Measurements from ENCODE around the gene SETD4. TPM values are rescaled to one million over a fixed set of nuclear protein-coding genes. Genes with fewer than 3 reads are reported as not detected.

SETD4 gene
- total and polyA plus RNA-seq, 2 of the 4 experiments (the other 2 are of a cell fraction): 9.5 to 11.4 TPM

DNA sequence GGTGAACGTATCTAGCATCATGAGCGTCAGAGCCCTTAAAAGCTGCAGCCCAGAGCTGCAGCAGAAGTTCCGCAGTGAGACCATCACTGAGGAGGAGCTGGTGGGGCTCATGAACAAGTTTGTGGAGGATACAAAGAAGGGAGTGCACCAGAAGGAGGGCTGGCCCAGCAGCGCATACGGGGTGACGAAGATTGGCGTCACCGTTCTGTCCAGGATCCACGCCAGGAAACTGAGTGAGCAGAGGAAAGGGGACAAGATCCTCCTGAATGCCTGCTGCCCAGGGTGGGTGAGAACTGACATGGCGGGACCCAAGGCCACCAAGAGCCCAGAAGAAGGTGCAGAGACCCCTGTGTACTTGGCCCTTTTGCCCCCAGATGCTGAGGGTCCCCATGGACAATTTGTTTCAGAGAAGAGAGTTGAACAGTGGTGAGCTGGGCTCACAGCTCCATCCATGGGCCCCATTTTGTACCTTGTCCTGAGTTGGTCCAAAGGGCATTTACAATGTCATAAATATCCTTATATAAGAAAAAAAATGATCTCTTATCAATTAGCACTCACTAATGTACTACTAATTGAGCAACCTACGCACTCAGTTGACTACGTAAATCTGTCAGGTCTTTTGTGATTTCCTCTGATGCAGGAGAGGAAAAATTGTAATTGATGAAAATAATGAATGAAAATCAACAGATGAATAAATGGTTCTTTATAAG is 12.3 kb upstream of the SETD4 start:
- Histone ChIP-seq H2AK5ac (ENCODE audit: low read depth, low read length) (no peak overlapping the region), H2AFZ (replicated peaks; ENCODE audit: low read length, poor library complexity) (no peak overlapping the region), H4K8ac (ENCODE audit: low read depth in 2 of 2, low read length in 2 of 2) (no peak overlapping the region), H3K4me2 (ENCODE audit: low read depth, low read length) (no peak overlapping the region; the same call in 1 of the 2 replicates), H3K9me1 (ENCODE audit: insufficient read depth, low read length) (peaks cover 11% of the 10 kb centered on the region), H2AK9ac (replicated peaks; ENCODE audit: low read depth, low read length, poor library complexity) (no peak overlapping the region), H3K27me3 (ENCODE audit: control insufficient read depth, insufficient read depth, low read length) (no peaks in the 10 kb centered on the region), H2BK120ac (ENCODE audit: low read depth, low read length) (no peak overlapping the region), H3K27ac (ENCODE audit: insufficient read depth, low read length) (no peak overlapping the region), H3K79me1 (ENCODE audit: low read depth in 1 of 2, low read length in 2 of 2) (peaks cover 25 to 43% of the 10 kb centered on the region in 2 experiments; a peak in 3 of 4 replicates), H2BK15ac (ENCODE audit: low read depth, low read length) (no peak overlapping the region), H4K91ac (ENCODE audit: insufficient read depth, low read depth, low read length) (no peak overlapping the region), H3K36me3 (ENCODE audit: control insufficient read depth, insufficient read depth, low read length) (peaks cover 17% of the 10 kb centered on the region), H3K9ac (ENCODE audit: low read depth, low read length) (no peak overlapping the region), H3K56ac (ENCODE audit: extremely low read depth, insufficient read depth, low read length) (no peak overlapping the region), H4K5ac (ENCODE audit: low read depth, low read length) (no peak overlapping the region), H3K9me3 (ENCODE audit: control insufficient read depth, insufficient read depth, low read length) (peaks cover 7% of the 10 kb centered on the region), H3K23ac (ENCODE audit: low read depth, low read length) (0 out of 2 replicates have a peak overlapping the region, but pooled peaks have one; percentile 20), H3K4ac (ENCODE audit: low read depth, low read length) (no peak overlapping the region), H2BK5ac (ENCODE audit: low read depth, low read length, poor library complexity, severe bottlenecking) (no peak overlapping the region), H3K4me3 (ENCODE audit: insufficient read depth, low read depth, low read length) (no peak overlapping the region), H3K4me1 (ENCODE audit: control insufficient read depth, insufficient read depth, low read length) (peaks cover 10% of the 10 kb centered on the region), H3K14ac (replicated peaks; ENCODE audit: low read depth, low read length) (no peak overlapping the region), H4K20me1 (ENCODE audit: insufficient read depth, low read length) (peaks cover 10% of the 10 kb centered on the region; the same call in 1 of the 2 replicates), H2BK20ac (ENCODE audit: low read depth, low read length) (no peak overlapping the region), H3K18ac (ENCODE audit: low read depth, low read length) (no peak overlapping the region)
- BruUV-seq (replicated peaks): TSS peak; percentile 59
- TF ChIP-seq, protein P1, sequence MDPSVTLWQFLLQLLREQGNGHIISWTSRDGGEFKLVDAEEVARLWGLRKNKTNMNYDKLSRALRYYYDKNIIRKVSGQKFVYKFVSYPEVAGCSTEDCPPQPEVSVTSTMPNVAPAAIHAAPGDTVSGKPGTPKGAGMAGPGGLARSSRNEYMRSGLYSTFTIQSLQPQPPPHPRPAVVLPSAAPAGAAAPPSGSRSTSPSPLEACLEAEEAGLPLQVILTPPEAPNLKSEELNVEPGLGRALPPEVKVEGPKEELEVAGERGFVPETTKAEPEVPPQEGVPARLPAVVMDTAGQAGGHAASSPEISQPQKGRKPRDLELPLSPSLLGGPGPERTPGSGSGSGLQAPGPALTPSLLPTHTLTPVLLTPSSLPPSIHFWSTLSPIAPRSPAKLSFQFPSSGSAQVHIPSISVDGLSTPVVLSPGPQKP (IDR thresholded peaks at IDR 0.05; ENCODE audit: borderline replicate concordance, low read depth, low read length): no peak
- no peak for TF ChIP-seq MAZ (IDR thresholded peaks at IDR 0.05; ENCODE audit: borderline replicate concordance, low read depth, low read length)
- TF ChIP-seq, protein P2, sequence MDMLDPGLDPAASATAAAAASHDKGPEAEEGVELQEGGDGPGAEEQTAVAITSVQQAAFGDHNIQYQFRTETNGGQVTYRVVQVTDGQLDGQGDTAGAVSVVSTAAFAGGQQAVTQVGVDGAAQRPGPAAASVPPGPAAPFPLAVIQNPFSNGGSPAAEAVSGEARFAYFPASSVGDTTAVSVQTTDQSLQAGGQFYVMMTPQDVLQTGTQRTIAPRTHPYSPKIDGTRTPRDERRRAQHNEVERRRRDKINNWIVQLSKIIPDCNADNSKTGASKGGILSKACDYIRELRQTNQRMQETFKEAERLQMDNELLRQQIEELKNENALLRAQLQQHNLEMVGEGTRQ (IDR thresholded peaks at IDR 0.05; ENCODE audit: low read depth, low read length): no peak
- TF ChIP-seq FOS (IDR thresholded peaks at IDR 0.05; ENCODE audit: low read depth, low read length): no peak
- no peak for TF ChIP-seq NFE2L2 (IDR thresholded peaks at IDR 0.05; ENCODE audit: low read depth, low read length)
- TF ChIP-seq MAFK (IDR thresholded peaks at IDR 0.05; ENCODE audit: low read depth, low read length): no peak
- TF ChIP-seq RCOR1 (IDR thresholded peaks at IDR 0.05; ENCODE audit: insufficient replicate concordance, low read length): no peak
- no peak for TF ChIP-seq BHLHE40 (IDR thresholded peaks at IDR 0.05; ENCODE audit: low read depth, low read length)
- TF ChIP-seq, protein P3, sequence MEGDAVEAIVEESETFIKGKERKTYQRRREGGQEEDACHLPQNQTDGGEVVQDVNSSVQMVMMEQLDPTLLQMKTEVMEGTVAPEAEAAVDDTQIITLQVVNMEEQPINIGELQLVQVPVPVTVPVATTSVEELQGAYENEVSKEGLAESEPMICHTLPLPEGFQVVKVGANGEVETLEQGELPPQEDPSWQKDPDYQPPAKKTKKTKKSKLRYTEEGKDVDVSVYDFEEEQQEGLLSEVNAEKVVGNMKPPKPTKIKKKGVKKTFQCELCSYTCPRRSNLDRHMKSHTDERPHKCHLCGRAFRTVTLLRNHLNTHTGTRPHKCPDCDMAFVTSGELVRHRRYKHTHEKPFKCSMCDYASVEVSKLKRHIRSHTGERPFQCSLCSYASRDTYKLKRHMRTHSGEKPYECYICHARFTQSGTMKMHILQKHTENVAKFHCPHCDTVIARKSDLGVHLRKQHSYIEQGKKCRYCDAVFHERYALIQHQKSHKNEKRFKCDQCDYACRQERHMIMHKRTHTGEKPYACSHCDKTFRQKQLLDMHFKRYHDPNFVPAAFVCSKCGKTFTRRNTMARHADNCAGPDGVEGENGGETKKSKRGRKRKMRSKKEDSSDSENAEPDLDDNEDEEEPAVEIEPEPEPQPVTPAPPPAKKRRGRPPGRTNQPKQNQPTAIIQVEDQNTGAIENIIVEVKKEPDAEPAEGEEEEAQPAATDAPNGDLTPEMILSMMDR (conservative IDR thresholded peaks at IDR 0.05; ENCODE audit: low read depth, low read length): no peak
- no peak for TF ChIP-seq MXI1 (IDR thresholded peaks at IDR 0.05; ENCODE audit: borderline replicate concordance, low read depth, low read length)
- TF ChIP-seq CEBPB (IDR thresholded peaks at IDR 0.05; ENCODE audit: low read depth, low read length): no peak
- no peak for TF ChIP-seq RAD21 (IDR thresholded peaks at IDR 0.05; ENCODE audit: low read length)
- no peak for TF ChIP-seq RFX5 (IDR thresholded peaks at IDR 0.05; ENCODE audit: low read depth, low read length)
- TF ChIP-seq CHD1 (IDR thresholded peaks at IDR 0.05; ENCODE audit: low read depth, low read length): no peak
- no peak for TF ChIP-seq SMC3 (IDR thresholded peaks at IDR 0.05; ENCODE audit: low read depth, low read length)
- no peak for TF ChIP-seq POLR2A (IDR thresholded peaks at IDR 0.05; ENCODE audit: low read depth, low read length)
- CTCF ChIA-PET: no interaction called here
- in situ Hi-C loops (cut with MboI; ENCODE audit: low sequenced_read_pairs) (no loop called here), intact Hi-C loops (cut with micrococcal nuclease) (no loop called here), dilution Hi-C loops (cut with HindIII; ENCODE audit: low sequenced_read_pairs, unreplicated experiment) (no loop called here)
- no peak for ATAC-seq (ENCODE audit: low read depth)
- DNase-seq: no peak
- WGBS, 2 experiments (ENCODE audit: extremely low coverage in 2 of 2, insufficient read length in 1 of 2): 95% methylated on average over 12 of the region's 12 CpGs; no CpG with 5 or more reads in 1 of the 2 experiments
- POLR2A ChIA-PET (ENCODE audit: unreplicated experiment): no interaction called here

Measured in IMR-90 (cell line).